Type B pancreatic cell (in vitro differentiated cells): ENCODE measurements around the gene PRKG1. TPM values are rescaled to one million over a fixed set of nuclear protein-coding genes. Genes with fewer than 3 reads are reported as not detected.

Experiments
- DNase-seq: peaks from one replicate; pipeline ENCODE4 v3.0.0; 2021; ENCODE audit warnings: mixed read lengths; ENCODE audit not compliant: unreplicated experiment; ENCODE audit errors: extremely low spot score
- H3K27ac Mint-ChIP-seq: 2 replicates; pipeline ENCODE4 v1.8.0; 2021; ENCODE audit warnings: mild to moderate bottlenecking, mixed read lengths
- H3K27me3 Mint-ChIP-seq: 2 replicates; pipeline ENCODE4 v1.8.0; 2021; ENCODE audit warnings: mixed read lengths
- H3K36me3 Mint-ChIP-seq: 2 replicates; pipeline ENCODE4 v1.8.0; 2021; ENCODE audit warnings: mixed read lengths
- H3K4me1 Mint-ChIP-seq: one replicate; pipeline ENCODE4 v1.8.0; 2021; ENCODE audit warnings: mixed read lengths; ENCODE audit not compliant: unreplicated experiment
- H3K4me3 Mint-ChIP-seq: 2 replicates; pipeline ENCODE4 v1.8.0; 2021; ENCODE audit warnings: mild to moderate bottlenecking, mixed read lengths
- H3K9me3 Mint-ChIP-seq: 2 replicates; pipeline ENCODE4 v1.8.0; 2021; ENCODE audit warnings: mixed read lengths
- total RNA-seq: library from RNA; stranded (reverse); gene quantifications from 2 replicates; pipeline ENCODE4 v1.2.1, GENCODE V29; 2021; ENCODE audit warnings: low replicate concordance
- TF ChIP-seq, protein P1 (sequence below): fragments of 200-600 bp; sonication (generic); conservative IDR thresholded peaks from 2 replicates; pipeline ENCODE4 v1.5.0; 2021; ENCODE audit warnings: antibody characterized with exemption, mild to moderate bottlenecking

PRKG1 gene
- total RNA-seq, 1 donor from 2014 or later = 12.3 TPM

DNA sequence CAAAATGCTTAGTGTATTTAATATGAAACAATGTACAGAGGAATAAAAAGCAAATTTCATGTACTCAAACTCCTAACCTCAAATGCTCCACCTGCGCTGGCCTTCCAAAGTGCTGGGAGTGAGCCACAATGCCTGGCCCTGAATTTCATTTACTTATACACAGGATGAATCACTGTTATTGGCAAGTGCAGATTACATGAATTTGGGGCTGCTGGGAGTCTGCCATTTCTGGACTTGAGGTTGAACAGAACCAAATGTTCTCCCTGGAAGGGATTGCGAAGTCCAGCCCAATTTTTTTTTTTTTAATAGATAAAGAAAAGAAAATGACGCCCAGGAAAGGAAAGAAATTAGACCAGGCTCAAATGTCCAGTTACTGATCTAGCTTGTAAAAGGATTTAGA is 631.9 kb downstream of the PRKG1 start:
- no peak overlapping the region for H3K27ac Mint-ChIP-seq
- TF ChIP-seq, protein P1, sequence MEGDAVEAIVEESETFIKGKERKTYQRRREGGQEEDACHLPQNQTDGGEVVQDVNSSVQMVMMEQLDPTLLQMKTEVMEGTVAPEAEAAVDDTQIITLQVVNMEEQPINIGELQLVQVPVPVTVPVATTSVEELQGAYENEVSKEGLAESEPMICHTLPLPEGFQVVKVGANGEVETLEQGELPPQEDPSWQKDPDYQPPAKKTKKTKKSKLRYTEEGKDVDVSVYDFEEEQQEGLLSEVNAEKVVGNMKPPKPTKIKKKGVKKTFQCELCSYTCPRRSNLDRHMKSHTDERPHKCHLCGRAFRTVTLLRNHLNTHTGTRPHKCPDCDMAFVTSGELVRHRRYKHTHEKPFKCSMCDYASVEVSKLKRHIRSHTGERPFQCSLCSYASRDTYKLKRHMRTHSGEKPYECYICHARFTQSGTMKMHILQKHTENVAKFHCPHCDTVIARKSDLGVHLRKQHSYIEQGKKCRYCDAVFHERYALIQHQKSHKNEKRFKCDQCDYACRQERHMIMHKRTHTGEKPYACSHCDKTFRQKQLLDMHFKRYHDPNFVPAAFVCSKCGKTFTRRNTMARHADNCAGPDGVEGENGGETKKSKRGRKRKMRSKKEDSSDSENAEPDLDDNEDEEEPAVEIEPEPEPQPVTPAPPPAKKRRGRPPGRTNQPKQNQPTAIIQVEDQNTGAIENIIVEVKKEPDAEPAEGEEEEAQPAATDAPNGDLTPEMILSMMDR = no peak
- no peaks in the 10 kb centered on the region for H3K36me3 Mint-ChIP-seq
- no peak overlapping the region for H3K4me3 Mint-ChIP-seq
- H3K4me1 Mint-ChIP-seq = no peaks in the 10 kb centered on the region
- DNase-seq = no peak
- no peaks in the 10 kb centered on the region for H3K9me3 Mint-ChIP-seq
- H3K27me3 Mint-ChIP-seq = no peaks in the 10 kb centered on the region

DNA sequence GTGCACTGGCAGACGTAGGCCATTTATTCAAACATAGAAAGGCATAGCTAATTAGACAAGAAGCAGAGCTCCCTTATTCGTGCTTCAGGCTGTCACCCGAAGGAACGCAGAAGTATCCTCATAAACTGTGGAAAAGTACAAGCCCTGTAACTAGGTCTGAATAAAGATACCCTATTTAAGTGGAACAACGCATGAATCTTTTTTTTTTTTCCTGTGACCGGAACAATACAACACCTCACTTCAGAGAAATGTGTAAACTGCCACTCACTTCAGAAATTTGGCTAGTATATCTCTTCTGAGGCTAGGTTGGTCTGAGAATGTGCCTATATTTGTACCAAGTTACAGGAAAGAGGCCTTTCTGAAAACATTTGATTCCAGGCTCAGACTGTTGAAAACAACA is 633.1 kb downstream of the PRKG1 start:
- TF ChIP-seq, protein P1 = no peak
- DNase-seq = no peak
- H3K4me3 Mint-ChIP-seq = no peak overlapping the region
- H3K36me3 Mint-ChIP-seq = no peaks in the 10 kb centered on the region
- H3K27ac Mint-ChIP-seq = no peak overlapping the region
- H3K27me3 Mint-ChIP-seq = no peaks in the 10 kb centered on the region
- H3K9me3 Mint-ChIP-seq = no peaks in the 10 kb centered on the region
- peaks cover 5% of the 10 kb centered on the region for H3K4me1 Mint-ChIP-seq

DNA sequence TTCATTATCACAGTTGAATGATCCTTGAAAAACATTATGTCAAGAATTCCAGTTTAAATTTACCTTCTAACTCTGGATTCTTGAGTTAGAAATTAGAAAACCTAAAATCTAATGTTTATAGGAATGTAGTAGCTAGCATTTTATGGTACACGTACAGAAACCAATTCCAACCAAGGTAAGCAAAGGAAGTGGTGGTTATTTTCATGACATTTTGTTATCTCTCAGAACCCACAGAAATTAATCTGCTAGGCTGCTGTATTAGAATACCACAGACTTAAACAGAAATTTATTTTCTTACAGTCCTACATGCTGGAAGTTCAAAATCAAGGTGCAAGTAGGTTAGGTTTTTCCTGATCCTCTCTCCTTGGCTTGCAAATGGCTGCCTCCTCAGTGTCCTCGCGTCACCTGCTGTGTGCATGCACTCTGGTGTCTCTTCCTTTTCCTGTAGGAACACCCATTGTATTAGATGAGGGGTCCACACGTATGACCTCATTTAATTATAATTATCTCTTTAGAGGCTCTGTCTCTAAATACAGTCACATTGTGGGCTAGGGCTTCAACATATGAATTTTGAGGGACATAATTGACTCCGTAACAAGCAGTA is 633.6 kb downstream of the PRKG1 start:
- H3K36me3 Mint-ChIP-seq = no peaks in the 10 kb centered on the region
- TF ChIP-seq, protein P1 = no peak
- no peak overlapping the region for H3K4me3 Mint-ChIP-seq
- no peak overlapping the region for H3K27ac Mint-ChIP-seq
- peaks cover 5% of the 10 kb centered on the region for H3K4me1 Mint-ChIP-seq
- H3K9me3 Mint-ChIP-seq = no peaks in the 10 kb centered on the region
- no peaks in the 10 kb centered on the region for H3K27me3 Mint-ChIP-seq
- no peak for DNase-seq

DNA sequence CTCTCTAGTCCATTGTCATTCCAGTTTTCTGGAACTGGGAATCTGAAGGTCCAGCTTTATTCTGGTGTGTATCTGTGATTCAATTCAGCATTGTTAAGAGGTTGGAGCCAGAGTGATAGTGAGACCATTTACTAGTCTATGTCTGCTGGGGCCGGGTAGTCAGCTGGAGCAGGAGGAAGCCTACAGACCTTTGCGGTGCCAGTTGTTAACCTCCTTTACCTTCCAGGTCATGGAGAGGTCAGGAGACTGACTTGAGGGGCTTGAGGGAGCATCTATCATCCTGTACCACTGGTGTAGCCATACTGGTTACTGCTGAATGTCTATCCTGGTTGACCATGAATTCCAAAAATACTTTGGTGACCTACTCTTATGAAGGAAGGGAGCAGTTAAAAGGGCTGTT is 634.3 kb downstream of the PRKG1 start:
- no peak overlapping the region for H3K4me3 Mint-ChIP-seq
- peaks cover 5% of the 10 kb centered on the region for H3K4me1 Mint-ChIP-seq
- no peaks in the 10 kb centered on the region for H3K9me3 Mint-ChIP-seq
- no peak overlapping the region for H3K27ac Mint-ChIP-seq
- no peaks in the 10 kb centered on the region for H3K27me3 Mint-ChIP-seq
- no peak for DNase-seq
- no peaks in the 10 kb centered on the region for H3K36me3 Mint-ChIP-seq
- TF ChIP-seq, protein P1 = no peak

DNA sequence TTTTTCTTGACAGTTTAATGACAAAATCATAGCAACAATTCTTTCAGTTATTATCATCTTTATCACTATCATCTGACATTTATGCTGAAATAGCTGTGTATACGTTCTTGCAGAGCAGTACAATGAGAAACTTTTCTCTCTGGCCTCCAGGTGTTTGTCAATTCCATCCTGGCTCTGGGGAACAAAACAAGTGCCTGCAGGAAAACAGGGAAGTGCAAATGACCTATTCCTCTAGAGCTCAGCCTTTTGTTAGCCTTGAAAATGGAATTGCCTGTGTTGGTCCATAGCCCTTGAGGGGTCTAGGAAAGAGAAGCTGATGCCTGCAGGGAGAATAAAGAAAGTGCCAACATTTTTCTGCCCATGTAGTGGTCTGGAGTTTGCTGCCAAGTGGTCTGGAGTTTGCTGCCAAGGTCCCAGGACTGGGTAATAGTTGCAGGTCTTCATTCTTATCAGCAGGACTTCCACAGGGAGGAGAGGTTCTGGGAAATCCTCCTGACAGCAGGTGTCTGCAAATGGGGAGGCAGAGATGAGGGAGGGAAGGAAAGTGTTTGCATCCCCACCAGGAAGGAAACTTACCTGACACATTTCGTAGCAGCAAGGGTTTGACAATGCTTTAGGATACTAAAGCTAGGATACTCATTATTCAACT is 635.2 kb downstream of the PRKG1 start:
- H3K4me1 Mint-ChIP-seq = peaks cover 5% of the 10 kb centered on the region
- H3K4me3 Mint-ChIP-seq = no peak overlapping the region
- TF ChIP-seq, protein P1 = no peak
- H3K27me3 Mint-ChIP-seq = no peaks in the 10 kb centered on the region
- H3K36me3 Mint-ChIP-seq = no peaks in the 10 kb centered on the region
- H3K27ac Mint-ChIP-seq = no peak overlapping the region
- no peak for DNase-seq
- no peaks in the 10 kb centered on the region for H3K9me3 Mint-ChIP-seq
